DOHH2 (cell line): ENCODE measurements around the gene TRIM40.

Source experiments
- EZH2phosphoT487 ChIP-seq: fragments of 200-600 bp; sonication (generic); IDR thresholded peaks from 2 replicates; pipeline ENCODE4 v1.6.1; 2017; ENCODE audit warnings: borderline replicate concordance, mild to moderate bottlenecking, antibody characterized with exemption, low read length, moderate library complexity, mixed read lengths
- TF ChIP-seq, protein P1 (sequence below): fragments of 200-600 bp; sonication (generic); IDR thresholded peaks from one replicate; pipeline ENCODE4 v1.5.1; 2014; ENCODE audit warnings: antibody characterized with exemption, mild to moderate bottlenecking, low read depth, low read length; ENCODE audit not compliant: poor library complexity, severe bottlenecking

DNA sequence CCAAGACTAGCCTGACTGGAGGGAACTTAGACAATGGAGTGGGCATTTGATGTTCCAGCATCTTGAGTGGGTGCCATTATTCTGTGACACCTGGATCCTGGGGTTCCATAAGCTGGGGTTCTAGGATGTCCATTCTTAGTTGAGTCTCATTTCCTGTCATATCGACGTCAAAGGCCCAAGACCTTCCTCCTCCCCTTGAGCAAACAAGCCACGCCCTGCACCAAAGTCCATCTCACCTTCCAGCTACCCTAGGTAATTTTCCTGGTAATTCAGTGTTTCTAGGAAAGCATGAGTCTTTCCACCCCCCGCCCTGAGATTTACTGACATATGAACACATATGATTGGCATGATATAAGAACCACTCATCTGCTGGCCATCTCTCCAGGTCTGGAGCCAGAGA, at the start of gene TRIM40:
- TF ChIP-seq, protein P1, sequence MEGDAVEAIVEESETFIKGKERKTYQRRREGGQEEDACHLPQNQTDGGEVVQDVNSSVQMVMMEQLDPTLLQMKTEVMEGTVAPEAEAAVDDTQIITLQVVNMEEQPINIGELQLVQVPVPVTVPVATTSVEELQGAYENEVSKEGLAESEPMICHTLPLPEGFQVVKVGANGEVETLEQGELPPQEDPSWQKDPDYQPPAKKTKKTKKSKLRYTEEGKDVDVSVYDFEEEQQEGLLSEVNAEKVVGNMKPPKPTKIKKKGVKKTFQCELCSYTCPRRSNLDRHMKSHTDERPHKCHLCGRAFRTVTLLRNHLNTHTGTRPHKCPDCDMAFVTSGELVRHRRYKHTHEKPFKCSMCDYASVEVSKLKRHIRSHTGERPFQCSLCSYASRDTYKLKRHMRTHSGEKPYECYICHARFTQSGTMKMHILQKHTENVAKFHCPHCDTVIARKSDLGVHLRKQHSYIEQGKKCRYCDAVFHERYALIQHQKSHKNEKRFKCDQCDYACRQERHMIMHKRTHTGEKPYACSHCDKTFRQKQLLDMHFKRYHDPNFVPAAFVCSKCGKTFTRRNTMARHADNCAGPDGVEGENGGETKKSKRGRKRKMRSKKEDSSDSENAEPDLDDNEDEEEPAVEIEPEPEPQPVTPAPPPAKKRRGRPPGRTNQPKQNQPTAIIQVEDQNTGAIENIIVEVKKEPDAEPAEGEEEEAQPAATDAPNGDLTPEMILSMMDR = no peak
- no peak for TF ChIP-seq EZH2phosphoT487
